HG03439 (cell line): ENCODE measurements around the gene KRI1.
"Not testable (repeated sequence)": the region's sequence is repeated elsewhere in the genome, so short reads cannot be mapped to it uniquely, and the experiment has no call there.

Source experiments
- ATAC-seq: cut with Tn5 transposase; IDR thresholded peaks from one replicate; pipeline ENCODE4 v1.9.1; 2021; ENCODE audit warnings: mild to moderate bottlenecking, moderate library complexity; ENCODE audit not compliant: unreplicated experiment

Gene KRI1

DNA sequence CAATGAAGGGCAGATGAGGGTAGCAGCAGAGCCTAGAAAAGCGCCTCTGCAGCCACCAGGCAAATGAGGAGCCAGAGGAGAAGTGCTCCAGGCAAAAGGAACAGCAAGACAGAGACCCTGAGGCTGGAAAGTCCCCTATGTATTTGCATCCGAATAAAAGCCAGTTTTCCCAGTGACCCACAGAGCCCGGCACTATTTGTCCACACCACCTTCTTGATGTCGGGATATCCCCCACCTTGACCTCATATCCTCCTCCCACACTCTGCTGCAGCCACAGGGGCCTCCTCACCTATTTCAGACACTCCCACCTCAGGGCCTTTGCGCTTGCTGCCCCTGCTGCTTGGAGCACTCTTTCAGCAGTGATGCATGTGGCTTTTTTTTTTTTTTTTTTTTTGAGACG lies 15.5 kb downstream of the KRI1 start:
- ATAC-seq: no peak

DNA sequence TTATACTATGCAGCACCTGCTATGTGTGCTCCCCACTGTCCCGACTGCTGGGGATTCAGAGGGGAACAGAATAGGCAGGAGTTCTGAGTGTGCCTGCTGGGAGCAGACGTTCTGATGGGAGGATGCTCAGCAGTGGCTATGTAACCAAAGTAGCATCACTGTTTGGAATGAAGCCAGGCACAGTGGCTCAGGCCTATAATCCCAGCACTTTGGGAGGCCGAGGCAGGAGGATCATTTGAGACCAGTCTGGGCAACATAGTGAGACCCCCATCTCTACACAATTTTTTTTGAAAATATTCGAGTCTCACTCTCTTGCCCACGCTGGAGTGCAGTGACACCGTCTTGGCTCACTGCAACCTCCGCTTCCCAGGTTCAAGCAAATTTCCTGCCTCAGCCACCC lies 16.1 kb downstream of the KRI1 start:
- no peak for ATAC-seq

GRCh38 chr19:10548746-10549276 lies 17.0 kb downstream of the KRI1 start:
- no peak for ATAC-seq

GRCh38 chr19:10546817-10547216 lies 19.0 kb downstream of the KRI1 start:
- ATAC-seq: no peak

DNA sequence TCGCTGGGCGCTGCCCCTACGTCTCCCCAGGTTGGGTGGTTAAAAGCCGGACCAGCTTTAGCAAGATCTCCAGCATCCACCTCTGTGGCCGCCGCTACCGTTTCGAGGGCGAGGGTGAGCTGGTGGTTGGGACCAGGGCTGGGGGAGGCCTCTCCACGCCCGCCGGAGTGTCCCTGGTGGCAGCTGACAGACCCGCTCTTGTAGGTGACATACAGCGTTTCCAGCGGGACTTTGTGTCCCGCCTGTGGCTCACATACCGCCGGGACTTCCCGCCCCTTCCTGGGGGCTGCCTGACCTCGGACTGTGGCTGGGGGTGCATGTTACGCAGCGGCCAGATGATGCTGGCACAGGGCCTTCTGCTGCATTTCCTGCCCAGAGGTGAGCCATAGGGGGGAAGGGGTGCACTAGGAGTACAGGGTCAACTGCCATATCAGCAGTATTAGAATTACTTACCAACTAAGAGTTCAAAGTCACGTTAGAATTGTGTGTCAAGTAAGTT lies 21.0 kb downstream of the KRI1 start:
- no peak for ATAC-seq

- ATAC-seq: peak; percentile 14
Measured at GRCh38 chr19:10544242-10544752, 21.5 kb downstream of the KRI1 start.

- ATAC-seq: peak; percentile 64
Measured at GRCh38 chr19:10543420-10544241, 22.2 kb downstream of the KRI1 start, which contains the start of gene ATG4D. Gene ATG4D (plus strand): TSS chr19:10543904. CDS start chr19:10544091, 187 bp downstream.

DNA sequence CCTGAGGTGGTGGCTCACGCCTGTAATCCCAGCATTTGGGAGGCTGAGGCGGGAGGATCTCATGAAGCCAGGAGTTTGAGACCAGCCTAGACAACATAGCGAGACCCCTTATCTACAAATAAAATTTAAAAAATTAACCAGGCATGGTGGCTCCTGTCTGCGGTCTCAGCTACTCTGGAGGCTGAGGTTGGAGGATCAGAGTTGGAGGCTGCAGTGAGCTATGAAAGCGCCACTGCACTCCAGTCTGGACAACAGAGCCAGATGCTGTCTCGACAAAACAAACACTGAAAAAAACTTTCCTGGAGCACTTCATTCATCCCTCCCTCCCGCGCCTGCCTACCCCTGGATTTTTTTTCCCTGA lies 22.8 kb downstream of the KRI1 start:
- no peak for ATAC-seq

GRCh38 chr19:10539016-10539415 lies 26.8 kb downstream of the KRI1 start:
- not testable (repeated sequence) for ATAC-seq

GRCh38 chr19:10538204-10538983 lies 27.4 kb downstream of the KRI1 start:
- ATAC-seq: no peak

- no peak for ATAC-seq
Measured at GRCh38 chr19:10537668-10538067, 28.1 kb downstream of the KRI1 start.

- ATAC-seq: no peak
Measured at GRCh38 chr19:10535613-10536012, 30.2 kb downstream of the KRI1 start.

GRCh38 chr19:10533646-10534386 lies 32.0 kb downstream of the KRI1 start:
- no peak for ATAC-seq

DNA sequence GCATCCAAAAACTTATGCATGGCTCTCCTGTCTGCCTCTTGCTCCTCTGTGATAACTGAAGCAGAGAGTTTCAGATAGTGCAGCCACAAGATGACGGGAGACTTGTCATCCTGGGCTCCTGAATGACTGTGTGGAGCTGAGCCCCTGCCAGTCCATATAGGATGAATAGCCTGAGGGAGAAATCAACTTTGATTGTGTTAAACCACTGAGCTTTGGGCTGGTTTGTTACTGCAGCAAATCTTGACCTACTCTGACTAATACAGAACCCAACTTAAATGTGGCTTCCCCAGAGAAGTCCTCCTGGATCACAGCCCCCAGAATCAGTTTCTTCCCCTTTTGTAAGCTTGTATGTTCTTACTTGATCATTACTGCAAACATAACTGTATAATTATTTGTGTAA lies 33.4 kb downstream of the KRI1 start:
- ATAC-seq: no peak

- not testable (repeated sequence) for ATAC-seq
Measured at GRCh38 chr19:10526887-10527286, 38.9 kb downstream of the KRI1 start.

- no peak for ATAC-seq
Measured at GRCh38 chr19:10525636-10526035, 40.2 kb downstream of the KRI1 start.

DNA sequence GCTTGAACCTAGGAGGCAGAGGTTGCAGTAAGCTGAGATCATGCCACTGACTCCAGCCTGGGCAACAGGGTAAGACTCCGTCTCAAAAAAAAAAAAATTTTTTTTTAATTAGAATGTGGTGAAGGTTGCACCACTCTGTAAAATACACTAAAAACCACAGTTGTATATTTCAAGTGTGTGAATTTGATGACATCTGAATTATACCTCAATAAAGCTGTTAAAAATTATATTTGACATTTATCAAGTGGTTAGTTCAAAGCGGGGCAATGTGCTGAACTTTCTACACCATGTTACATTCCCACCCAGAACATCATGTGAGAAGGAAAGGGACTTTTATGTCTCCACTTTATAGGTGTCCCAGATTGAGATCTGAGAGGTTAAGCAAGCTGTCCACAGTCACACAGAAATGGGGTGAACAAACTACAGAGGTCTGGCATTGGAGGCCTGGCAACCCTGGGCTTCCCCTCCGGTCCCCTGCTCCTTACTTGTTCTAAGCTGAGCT lies 42.6 kb downstream of the KRI1 start:
- no peak for ATAC-seq

- ATAC-seq: no peak
Measured at GRCh38 chr19:10521461-10522171, 44.2 kb downstream of the KRI1 start.

GRCh38 chr19:10520652-10521318 lies 45.0 kb downstream of the KRI1 start:
- ATAC-seq: no peak
